Prostate gland (tissue), 2 donors: ENCODE measurements around the gene TOM1L2.

Experiments
- CTCF ChIP-seq, 4 experiments: fragments of 200-600 bp in 2 of 4; fragments of 450-650 bp in 2 of 4; sonication (generic) in 2 of 4; IDR thresholded peaks; 1 replicate in 3 of 4; 2 replicates in 1 of 4; pipeline ENCODE4 v1.5.1; 2016 to 2019; ENCODE audit warnings: antibody characterized with exemption in 4 of 4, mild to moderate bottlenecking in 2 of 4, moderate library complexity in 2 of 4
- POLR2AphosphoS5 ChIP-seq: sonication (generic); formaldehyde crosslinking; IDR thresholded peaks from one replicate; pipeline ENCODE4 v1.6.1; 2017; ENCODE audit warnings: antibody characterized with exemption

- TF ChIP-seq CTCF (IDR thresholded peaks at IDR 0.05) = no peak
- no peak for TF ChIP-seq POLR2AphosphoS5
These were observed 111.5 kb downstream of the TOM1L2 start for GRCh38 chr17:17860766-17861107.
